Measurements from ENCODE around the gene RAET1L.

- TF ChIP-seq CTCF (IDR thresholded peaks at IDR 0.05), result no peak
- TF ChIP-seq POLR2A (IDR thresholded peaks at IDR 0.05), result no peak
Observed at GRCh38 chr6:150065083-150065482, 39.8 kb upstream of the RAET1L start.

Measured in Peyer's patch (tissue), 4 donors.